Measurements from ENCODE around the gene HOXA7.

The HOXA7 gene

DNA sequence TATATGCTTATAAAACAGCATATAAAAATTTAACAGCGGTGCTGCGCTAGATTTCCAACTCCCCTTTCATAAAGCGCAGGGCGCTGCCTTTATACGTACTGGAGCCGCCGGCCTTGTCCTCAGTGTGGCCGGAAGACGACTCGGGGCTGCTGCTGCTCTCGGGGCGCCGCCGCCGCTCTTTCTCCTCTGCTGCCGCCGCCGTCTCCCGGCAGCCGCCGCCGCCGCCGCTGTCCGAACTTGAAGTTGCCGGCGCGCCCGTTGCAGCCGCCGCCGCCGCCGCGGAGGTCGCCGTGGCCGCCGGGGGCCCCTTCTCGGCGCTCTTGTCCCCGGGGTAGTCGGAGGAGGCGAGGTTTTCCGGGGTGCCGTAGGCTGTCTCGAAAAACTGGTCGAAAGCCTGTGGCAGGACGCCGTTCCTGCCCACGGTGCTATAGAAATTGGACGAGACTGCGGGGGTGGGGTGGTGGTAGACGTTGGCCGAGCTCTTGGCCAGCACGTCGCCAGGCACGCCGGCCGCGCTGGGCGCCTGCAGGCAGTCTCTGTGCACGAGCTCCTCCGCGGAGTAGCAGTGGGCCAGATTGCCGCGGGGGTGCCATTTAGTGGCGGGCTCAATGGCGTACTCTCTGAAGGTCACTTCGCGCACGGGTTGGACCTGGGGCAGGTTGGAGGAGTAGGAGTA lies 28.0 kb upstream of the HOXA7 start:
- in situ Hi-C loops (cut with MboI; ENCODE audit: low pct_unique_long_range_greater_than_20kb, low sequenced_read_pairs, unreplicated experiment) = no loop called here
- DNase-seq (ENCODE audit: low spot score) = peak; percentile 75
- TF ChIP-seq, protein P1, sequence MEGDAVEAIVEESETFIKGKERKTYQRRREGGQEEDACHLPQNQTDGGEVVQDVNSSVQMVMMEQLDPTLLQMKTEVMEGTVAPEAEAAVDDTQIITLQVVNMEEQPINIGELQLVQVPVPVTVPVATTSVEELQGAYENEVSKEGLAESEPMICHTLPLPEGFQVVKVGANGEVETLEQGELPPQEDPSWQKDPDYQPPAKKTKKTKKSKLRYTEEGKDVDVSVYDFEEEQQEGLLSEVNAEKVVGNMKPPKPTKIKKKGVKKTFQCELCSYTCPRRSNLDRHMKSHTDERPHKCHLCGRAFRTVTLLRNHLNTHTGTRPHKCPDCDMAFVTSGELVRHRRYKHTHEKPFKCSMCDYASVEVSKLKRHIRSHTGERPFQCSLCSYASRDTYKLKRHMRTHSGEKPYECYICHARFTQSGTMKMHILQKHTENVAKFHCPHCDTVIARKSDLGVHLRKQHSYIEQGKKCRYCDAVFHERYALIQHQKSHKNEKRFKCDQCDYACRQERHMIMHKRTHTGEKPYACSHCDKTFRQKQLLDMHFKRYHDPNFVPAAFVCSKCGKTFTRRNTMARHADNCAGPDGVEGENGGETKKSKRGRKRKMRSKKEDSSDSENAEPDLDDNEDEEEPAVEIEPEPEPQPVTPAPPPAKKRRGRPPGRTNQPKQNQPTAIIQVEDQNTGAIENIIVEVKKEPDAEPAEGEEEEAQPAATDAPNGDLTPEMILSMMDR (IDR thresholded peaks at IDR 0.05; ENCODE audit: extremely low read depth, insufficient read depth, missing control alignments) = no peak

DNA sequence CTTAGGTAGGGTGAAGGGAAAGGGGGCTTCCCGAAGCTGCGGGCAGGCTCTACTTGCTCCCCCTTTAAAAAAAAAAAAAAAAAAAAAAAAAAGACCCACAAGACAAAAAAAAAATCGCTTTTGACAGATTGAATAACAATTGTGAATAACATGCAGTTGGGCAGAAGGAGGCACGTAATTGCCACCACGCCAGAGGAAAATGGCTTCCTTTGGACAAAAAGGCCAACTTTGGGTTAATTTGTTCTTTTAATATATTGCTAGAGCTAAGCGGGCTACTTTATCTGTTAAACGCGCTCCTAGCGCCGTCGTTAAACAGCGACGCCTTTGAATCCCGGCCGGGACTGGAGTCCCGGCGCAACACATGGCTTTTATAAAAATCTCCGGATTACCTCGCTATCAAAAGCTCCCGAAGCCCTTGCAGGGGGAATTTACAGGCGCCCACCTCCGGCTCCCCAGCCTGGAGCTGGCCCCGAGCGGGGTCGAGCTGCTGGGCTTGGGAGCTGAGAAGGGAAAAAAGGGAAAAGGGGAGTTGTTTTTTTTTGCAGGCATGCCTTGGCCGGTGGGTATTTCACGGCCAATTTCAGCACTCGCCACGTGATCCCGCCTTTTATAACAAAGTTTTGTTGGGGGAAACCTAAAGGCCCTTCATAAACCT lies 27.3 kb upstream of the HOXA7 start:
- DNase-seq (ENCODE audit: low spot score) = no peak
- in situ Hi-C loops (cut with MboI; ENCODE audit: low pct_unique_long_range_greater_than_20kb, low sequenced_read_pairs, unreplicated experiment) = no loop called here
- TF ChIP-seq, protein P1 (IDR thresholded peaks at IDR 0.05; ENCODE audit: extremely low read depth, insufficient read depth, missing control alignments) = no peak

DNA sequence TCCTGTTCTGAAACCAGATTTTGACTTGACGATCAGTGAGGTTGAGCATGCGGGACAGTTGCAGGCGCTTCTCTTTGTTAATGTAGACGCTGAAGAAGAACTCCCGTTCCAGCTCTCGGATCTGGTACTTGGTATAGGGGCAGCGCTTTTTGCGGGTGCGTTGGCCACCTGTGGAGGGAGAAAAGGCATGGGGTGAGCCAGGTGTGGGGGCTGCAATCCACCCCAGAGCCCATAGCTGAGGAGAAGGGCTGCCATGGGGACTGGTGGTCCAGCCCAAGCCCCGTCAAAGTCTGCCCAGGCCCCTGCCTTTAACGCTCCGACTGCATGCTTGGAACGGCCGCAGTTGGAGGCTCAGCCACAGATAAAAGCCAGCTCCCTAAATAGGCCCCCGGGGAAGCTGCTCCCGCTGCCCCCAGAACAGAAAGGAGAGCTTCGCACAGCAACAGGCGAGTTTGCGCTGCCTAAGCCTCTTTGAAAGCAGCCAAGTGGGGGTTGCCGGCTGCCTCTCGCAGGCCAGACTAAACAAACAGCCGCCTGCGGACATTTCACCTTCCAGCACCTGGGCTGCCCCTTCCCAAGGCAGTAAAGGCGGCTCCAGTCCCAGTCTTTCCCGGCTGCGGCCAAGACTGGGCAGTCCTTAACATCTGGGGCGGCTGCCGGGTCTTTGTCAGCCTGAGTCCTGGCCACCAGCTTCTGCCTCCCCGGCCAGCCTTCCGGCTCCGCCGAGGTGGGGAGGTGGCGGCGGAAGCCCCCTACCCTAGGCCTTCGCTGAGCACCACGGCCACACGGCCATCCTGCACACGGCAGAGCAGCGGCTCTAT lies 26.6 kb upstream of the HOXA7 start:
- in situ Hi-C loops (cut with MboI; ENCODE audit: low pct_unique_long_range_greater_than_20kb, low sequenced_read_pairs, unreplicated experiment) = no loop called here
- TF ChIP-seq, protein P1 (IDR thresholded peaks at IDR 0.05; ENCODE audit: extremely low read depth, insufficient read depth, missing control alignments) = no peak
- no peak for DNase-seq (ENCODE audit: low spot score)

DNA sequence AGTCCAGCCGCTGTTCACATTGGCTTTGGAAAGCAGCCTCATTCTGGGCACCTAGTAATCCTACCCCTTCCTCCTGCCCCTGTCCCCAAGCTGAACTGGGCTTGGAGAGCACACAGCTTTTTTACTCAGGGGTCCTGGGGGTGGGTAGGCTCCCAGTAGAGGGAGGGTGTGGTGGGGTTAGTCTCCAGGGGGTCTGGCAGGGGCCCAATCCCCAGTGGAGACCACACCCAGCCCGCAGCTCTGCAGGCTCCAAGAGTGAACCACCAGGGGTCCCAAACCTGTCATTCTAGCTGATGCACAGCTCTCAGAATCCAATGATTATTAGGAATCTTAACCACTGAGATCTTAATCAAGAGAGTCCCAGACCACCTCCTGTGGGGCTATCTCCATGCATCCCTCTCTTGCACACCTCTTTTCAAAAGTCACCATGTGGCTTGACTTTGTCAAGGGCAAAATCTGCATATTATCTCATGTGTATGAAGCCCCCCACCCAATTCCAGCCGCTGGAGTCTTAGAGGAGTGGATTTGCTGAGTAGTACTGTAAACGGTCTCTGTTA lies 25.9 kb upstream of the HOXA7 start:
- in situ Hi-C loops (cut with MboI; ENCODE audit: low pct_unique_long_range_greater_than_20kb, low sequenced_read_pairs, unreplicated experiment) = no loop called here
- TF ChIP-seq, protein P1 (IDR thresholded peaks at IDR 0.05; ENCODE audit: extremely low read depth, insufficient read depth, missing control alignments) = no peak
- DNase-seq (ENCODE audit: low spot score) = no peak

DNA sequence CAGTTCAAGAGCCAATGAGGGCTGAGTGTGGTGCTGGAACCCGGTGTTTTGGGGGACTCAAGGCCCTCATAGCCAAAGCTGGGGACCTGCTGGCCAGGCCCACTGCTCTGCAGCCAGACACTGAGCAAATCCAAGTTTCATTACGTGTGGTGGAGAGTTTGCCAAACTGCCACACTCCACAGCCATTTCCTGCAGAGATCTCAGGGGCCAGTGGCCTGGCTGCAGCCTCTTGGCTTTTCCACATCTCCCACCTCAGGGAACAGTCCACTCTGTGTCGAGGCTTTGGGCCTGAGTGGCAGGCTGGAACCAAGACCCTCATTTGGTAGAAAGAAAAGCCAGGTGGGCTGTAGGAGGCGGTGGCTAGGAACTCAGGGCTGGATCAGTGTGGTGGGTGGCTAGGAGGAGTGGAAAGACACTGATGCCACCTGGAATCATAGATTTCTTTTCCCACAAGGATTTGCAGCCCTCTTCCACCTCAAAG lies 25.4 kb upstream of the HOXA7 start:
- in situ Hi-C loops (cut with MboI; ENCODE audit: low pct_unique_long_range_greater_than_20kb, low sequenced_read_pairs, unreplicated experiment) = no loop called here
- DNase-seq (ENCODE audit: low spot score) = no peak
- TF ChIP-seq, protein P1 (IDR thresholded peaks at IDR 0.05; ENCODE audit: extremely low read depth, insufficient read depth, missing control alignments) = no peak
